ENCODE data around the gene UROC1. TPM values are rescaled to one million over a fixed set of nuclear protein-coding genes. Genes with fewer than 3 reads are reported as not detected.

Gene UROC1
- total and polyA plus RNA-seq, 2 of the 13 experiments (the other 11 are each of a cell fraction or from before 2014, with no cell fraction given): 0.71 to 1.3 TPM

DNA sequence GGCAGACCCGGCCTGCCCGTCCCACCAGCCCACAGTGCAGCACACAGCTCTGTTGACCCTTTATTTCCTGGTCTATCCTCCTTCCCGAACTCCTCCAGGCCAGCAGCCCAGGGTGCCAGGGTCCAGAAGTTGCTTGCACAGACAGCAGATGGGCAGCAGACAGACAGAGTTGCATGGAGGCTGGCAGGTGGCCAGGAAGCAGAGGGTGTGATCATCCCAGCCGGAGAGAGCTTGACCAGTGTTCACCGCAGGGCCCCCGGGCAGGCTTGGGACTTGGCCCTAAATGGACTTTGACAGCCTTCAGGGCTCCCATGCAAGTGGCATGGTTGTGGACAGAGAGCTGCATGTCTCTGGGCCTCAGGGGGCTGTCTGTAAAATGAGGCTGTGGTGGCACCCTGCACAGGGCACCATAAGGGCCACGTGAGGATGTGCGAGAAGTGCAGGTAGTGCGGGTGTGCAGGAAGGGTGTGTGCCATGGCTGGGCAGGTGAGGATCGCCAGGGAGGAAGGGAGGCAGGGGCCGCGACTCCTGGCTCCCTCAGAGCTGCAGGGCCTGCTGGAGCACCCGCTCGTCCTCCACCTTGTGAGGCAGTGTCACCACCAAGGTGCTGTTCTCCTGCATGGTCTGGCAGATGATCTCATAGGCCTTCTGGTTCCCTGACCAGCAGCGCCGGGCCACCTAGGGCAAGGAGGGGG is 35.6 kb downstream of the UROC1 start (continued):
- no peak for TF ChIP-seq HOXA7 (CRISPR knock-in tag; IDR thresholded peaks at IDR 0.05)
- no peak for TF ChIP-seq YEATS4 (CRISPR knock-in tag; IDR thresholded peaks at IDR 0.05; ENCODE audit: borderline replicate concordance)
- TF ChIP-seq CEBPG (CRISPR knock-in tag; IDR thresholded peaks at IDR 0.05): peak; percentile 21; the same call in 1 of the 2 replicates
- TF ChIP-seq NFIB (CRISPR knock-in tag; IDR thresholded peaks at IDR 0.05; ENCODE audit: borderline replicate concordance): no peak
- no peak for TF ChIP-seq SRF (IDR thresholded peaks at IDR 0.05; ENCODE audit: low read depth, low read length)
- TF ChIP-seq, protein P1, sequence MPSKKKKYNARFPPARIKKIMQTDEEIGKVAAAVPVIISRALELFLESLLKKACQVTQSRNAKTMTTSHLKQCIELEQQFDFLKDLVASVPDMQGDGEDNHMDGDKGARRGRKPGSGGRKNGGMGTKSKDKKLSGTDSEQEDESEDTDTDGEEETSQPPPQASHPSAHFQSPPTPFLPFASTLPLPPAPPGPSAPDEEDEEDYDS (CRISPR knock-in tag; IDR thresholded peaks at IDR 0.05): no peak; the same call in 1 of the 2 replicates
- TF ChIP-seq, protein P2, sequence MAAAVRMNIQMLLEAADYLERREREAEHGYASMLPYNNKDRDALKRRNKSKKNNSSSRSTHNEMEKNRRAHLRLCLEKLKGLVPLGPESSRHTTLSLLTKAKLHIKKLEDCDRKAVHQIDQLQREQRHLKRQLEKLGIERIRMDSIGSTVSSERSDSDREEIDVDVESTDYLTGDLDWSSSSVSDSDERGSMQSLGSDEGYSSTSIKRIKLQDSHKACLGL (CRISPR knock-in tag; IDR thresholded peaks at IDR 0.05): no peak
- no peak for TF ChIP-seq IKZF1 (IDR thresholded peaks at IDR 0.05)
- TF ChIP-seq ZNF451 (CRISPR knock-in tag; IDR thresholded peaks at IDR 0.05): no peak
- TF ChIP-seq ATF1 (CRISPR knock-in tag; IDR thresholded peaks at IDR 0.05): no peak
- no peak for TF ChIP-seq RFX5 (IDR thresholded peaks at IDR 0.05; ENCODE audit: low read depth, low read length)
- no peak; the same call in 1 of the 2 replicates for TF ChIP-seq ZNF460 (CRISPR knock-in tag; IDR thresholded peaks at IDR 0.05; ENCODE audit: borderline replicate concordance)
- TF ChIP-seq, protein P3, sequence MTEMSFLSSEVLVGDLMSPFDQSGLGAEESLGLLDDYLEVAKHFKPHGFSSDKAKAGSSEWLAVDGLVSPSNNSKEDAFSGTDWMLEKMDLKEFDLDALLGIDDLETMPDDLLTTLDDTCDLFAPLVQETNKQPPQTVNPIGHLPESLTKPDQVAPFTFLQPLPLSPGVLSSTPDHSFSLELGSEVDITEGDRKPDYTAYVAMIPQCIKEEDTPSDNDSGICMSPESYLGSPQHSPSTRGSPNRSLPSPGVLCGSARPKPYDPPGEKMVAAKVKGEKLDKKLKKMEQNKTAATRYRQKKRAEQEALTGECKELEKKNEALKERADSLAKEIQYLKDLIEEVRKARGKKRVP (CRISPR knock-in tag; IDR thresholded peaks at IDR 0.05): no peak
- no peak for TF ChIP-seq ZNF83 (CRISPR knock-in tag; IDR thresholded peaks at IDR 0.05; ENCODE audit: borderline replicate concordance)
- TF ChIP-seq ZFP41 (CRISPR knock-in tag; IDR thresholded peaks at IDR 0.05; ENCODE audit: borderline replicate concordance): no peak
- no peak; the same call in 1 of the 2 replicates for TF ChIP-seq ZNF333 (CRISPR knock-in tag; IDR thresholded peaks at IDR 0.05; ENCODE audit: borderline replicate concordance)
- TF ChIP-seq, protein P4, sequence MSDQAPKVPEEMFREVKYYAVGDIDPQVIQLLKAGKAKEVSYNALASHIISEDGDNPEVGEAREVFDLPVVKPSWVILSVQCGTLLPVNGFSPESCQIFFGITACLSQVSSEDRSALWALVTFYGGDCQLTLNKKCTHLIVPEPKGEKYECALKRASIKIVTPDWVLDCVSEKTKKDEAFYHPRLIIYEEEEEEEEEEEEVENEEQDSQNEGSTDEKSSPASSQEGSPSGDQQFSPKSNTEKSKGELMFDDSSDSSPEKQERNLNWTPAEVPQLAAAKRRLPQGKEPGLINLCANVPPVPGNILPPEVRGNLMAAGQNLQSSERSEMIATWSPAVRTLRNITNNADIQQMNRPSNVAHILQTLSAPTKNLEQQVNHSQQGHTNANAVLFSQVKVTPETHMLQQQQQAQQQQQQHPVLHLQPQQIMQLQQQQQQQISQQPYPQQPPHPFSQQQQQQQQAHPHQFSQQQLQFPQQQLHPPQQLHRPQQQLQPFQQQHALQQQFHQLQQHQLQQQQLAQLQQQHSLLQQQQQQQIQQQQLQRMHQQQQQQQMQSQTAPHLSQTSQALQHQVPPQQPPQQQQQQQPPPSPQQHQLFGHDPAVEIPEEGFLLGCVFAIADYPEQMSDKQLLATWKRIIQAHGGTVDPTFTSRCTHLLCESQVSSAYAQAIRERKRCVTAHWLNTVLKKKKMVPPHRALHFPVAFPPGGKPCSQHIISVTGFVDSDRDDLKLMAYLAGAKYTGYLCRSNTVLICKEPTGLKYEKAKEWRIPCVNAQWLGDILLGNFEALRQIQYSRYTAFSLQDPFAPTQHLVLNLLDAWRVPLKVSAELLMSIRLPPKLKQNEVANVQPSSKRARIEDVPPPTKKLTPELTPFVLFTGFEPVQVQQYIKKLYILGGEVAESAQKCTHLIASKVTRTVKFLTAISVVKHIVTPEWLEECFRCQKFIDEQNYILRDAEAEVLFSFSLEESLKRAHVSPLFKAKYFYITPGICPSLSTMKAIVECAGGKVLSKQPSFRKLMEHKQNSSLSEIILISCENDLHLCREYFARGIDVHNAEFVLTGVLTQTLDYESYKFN (CRISPR knock-in tag; conservative IDR thresholded peaks at IDR 0.05): peak; percentile 66
- no peak for TF ChIP-seq GTF3A (CRISPR knock-in tag; conservative IDR thresholded peaks at IDR 0.05)
- TF ChIP-seq EP300 (IDR thresholded peaks at IDR 0.05; ENCODE audit: low read depth in 2 of 2, low read length in 2 of 2): no peak
- no peak for TF ChIP-seq EP300 (CRISPR knock-in tag; IDR thresholded peaks at IDR 0.05; ENCODE audit: borderline replicate concordance)
- TF ChIP-seq, protein P5, sequence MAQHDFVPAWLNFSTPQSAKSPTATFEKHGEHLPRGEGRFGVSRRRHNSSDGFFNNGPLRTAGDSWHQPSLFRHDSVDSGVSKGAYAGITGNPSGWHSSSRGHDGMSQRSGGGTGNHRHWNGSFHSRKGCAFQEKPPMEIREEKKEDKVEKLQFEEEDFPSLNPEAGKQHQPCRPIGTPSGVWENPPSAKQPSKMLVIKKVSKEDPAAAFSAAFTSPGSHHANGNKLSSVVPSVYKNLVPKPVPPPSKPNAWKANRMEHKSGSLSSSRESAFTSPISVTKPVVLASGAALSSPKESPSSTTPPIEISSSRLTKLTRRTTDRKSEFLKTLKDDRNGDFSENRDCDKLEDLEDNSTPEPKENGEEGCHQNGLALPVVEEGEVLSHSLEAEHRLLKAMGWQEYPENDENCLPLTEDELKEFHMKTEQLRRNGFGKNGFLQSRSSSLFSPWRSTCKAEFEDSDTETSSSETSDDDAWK (CRISPR knock-in tag; IDR thresholded peaks at IDR 0.05): no peak
- TF ChIP-seq MLLT10 (CRISPR knock-in tag; IDR thresholded peaks at IDR 0.05): no peak
- TF ChIP-seq DNMT1 (CRISPR knock-in tag; IDR thresholded peaks at IDR 0.05): no peak
- TF ChIP-seq, protein P6, sequence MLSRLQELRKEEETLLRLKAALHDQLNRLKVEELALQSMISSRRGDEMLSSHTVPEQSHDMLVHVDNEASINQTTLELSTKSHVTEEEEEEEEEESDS (CRISPR knock-in tag; IDR thresholded peaks at IDR 0.05; ENCODE audit: borderline replicate concordance): no peak
